HepG2 (cell line): Measurements from ENCODE around the gene B3GNT9. TPM values are rescaled to one million over a fixed set of nuclear protein-coding genes. Genes with fewer than 3 reads are reported as not detected.

Experiments used
- CREM ChIP-seq, 2 experiments: sonication (generic) in 1 of 2; formaldehyde crosslinking in 1 of 2; IDR thresholded peaks; 2 replicates each; pipeline versions ENCODE4 v1.4.0 to v1.6.1; 2016 to 2020; ENCODE audit warnings: antibody characterized with exemption in 1 of 2, mild to moderate bottlenecking in 1 of 2, missing genetic modification reagents in 1 of 2
- ELF1 ChIP-seq: sonication (generic); formaldehyde crosslinking; IDR thresholded peaks from 2 replicates; pipeline ENCODE4 v1.4.0; 2020; ENCODE audit warnings: missing genetic modification reagents
- FOSL1 ChIP-seq: sonication (generic); formaldehyde crosslinking; IDR thresholded peaks from 2 replicates; pipeline ENCODE4 v1.9.0; 2021; ENCODE audit warnings: missing genetic modification reagents, borderline replicate concordance
- GMEB1 ChIP-seq: sonication (generic); formaldehyde crosslinking; IDR thresholded peaks from 2 replicates; pipeline ENCODE4 v1.5.1; 2020; ENCODE audit warnings: missing genetic modification reagents, mild to moderate bottlenecking, borderline replicate concordance
- IRF1 ChIP-seq: sonication (generic); formaldehyde crosslinking; IDR thresholded peaks from 2 replicates; pipeline ENCODE4 v1.4.0; 2020; ENCODE audit warnings: low read depth, mild to moderate bottlenecking, missing genetic modification reagents
- KDM1A ChIP-seq: IDR thresholded peaks from 2 replicates; pipeline ENCODE4 v1.6.1; 2016; ENCODE audit warnings: missing compliant biosample characterization
- MED1 ChIP-seq: sonication (generic); formaldehyde crosslinking; IDR thresholded peaks from 2 replicates; pipeline ENCODE4 v1.4.0; 2020; ENCODE audit warnings: missing genetic modification reagents
- NAIF1 ChIP-seq: sonication (generic); formaldehyde crosslinking; IDR thresholded peaks from 2 replicates; pipeline ENCODE4 v1.5.0; 2020; ENCODE audit warnings: mild to moderate bottlenecking, missing genetic modification reagents, borderline replicate concordance
- POLR2AphosphoS5 ChIP-seq: IDR thresholded peaks from 2 replicates; pipeline ENCODE4 v1.6.1; 2012; ENCODE audit warnings: low read depth, low read length
- ZNF280B ChIP-seq: sonication (generic); formaldehyde crosslinking; IDR thresholded peaks from 2 replicates; pipeline ENCODE4 v1.5.0; 2020; ENCODE audit warnings: missing genetic modification reagents, mild to moderate bottlenecking, borderline replicate concordance
- ZNF30 ChIP-seq: sonication (generic); formaldehyde crosslinking; IDR thresholded peaks from 2 replicates; pipeline ENCODE4 v1.5.0; 2020; ENCODE audit warnings: mild to moderate bottlenecking, missing genetic modification reagents
- ZNF501 ChIP-seq: sonication (generic); formaldehyde crosslinking; IDR thresholded peaks from 2 replicates; pipeline ENCODE4 v1.5.1; 2020; ENCODE audit warnings: mild to moderate bottlenecking, moderate library complexity, missing genetic modification reagents
- ZNF598 ChIP-seq: sonication (generic); formaldehyde crosslinking; IDR thresholded peaks from 2 replicates; pipeline ENCODE4 v1.5.1; 2020; ENCODE audit warnings: mild to moderate bottlenecking, missing genetic modification reagents, borderline replicate concordance
- polyA plus RNA-seq, 8 experiments: library from polyadenylated mRNA; depleted of rRNA in 3 of 8; stranded (reverse) in 7 of 8; unstranded in 1 of 8; fragments of >200 nt; fragmentation: Illumina TruSeq in 4 of 8; extraction: Trizol in 4 of 8; gene quantifications; 2 replicates each; pipeline versions ENCODE4 v1.2.1 to v1.2.3, GENCODE V29; 2011 to 2016; ENCODE audit warnings: low read depth in 4 of 8, missing spikeins in 1 of 8, mixed read lengths in 1 of 8; ENCODE audit not compliant: insufficient read depth in 1 of 8
- total RNA-seq, 5 experiments: library from RNA; depleted of rRNA; stranded (reverse); fragments of >200 nt; fragmentation: Illumina TruSeq; extraction: Trizol; gene quantifications; 2 replicates each; pipeline ENCODE4 v1.2.3, GENCODE V29; 2016; ENCODE audit warnings: low read depth in 1 of 5

B3GNT9 gene
- total and polyA plus RNA-seq, 2 of the 13 experiments (the other 11 are each of a cell fraction or from before 2014, with no cell fraction given) = 1.5 to 3.1 TPM

- TF ChIP-seq ELF1 = peak; percentile 29
- peak; percentile 99 for TF ChIP-seq GMEB1
- peak; percentile 54; the same call in 1 of the 2 replicates for TF ChIP-seq ZNF598 (CRISPR knock-in tag)
- TF ChIP-seq ZNF30 = no peak
- no peak for TF ChIP-seq NAIF1 (CRISPR knock-in tag)
- peak; percentile 43; the same call in 1 of the 2 replicates for TF ChIP-seq ZNF280B (CRISPR knock-in tag)
- no peak for TF ChIP-seq IRF1 (CRISPR knock-in tag)
- TF ChIP-seq KDM1A (CRISPR knock-in tag) = 0 out of 2 replicates have a peak, but pooled peaks have one; percentile 38
- peak; percentile 88 for TF ChIP-seq ZNF501 (CRISPR knock-in tag)
- peak; percentile 34; the same call in 1 of the 2 replicates for TF ChIP-seq POLR2AphosphoS5
- TF ChIP-seq FOSL1 (CRISPR knock-in tag) = no peak
- peak; percentile 54 for TF ChIP-seq CREM (IDR thresholded peaks at IDR 0.05)
- TF ChIP-seq CREM (CRISPR knock-in tag; IDR thresholded peaks at IDR 0.05) = peak; percentile 66; the same call in 1 of the 2 replicates
- TF ChIP-seq MED1 (CRISPR knock-in tag) = 0 out of 2 replicates have a peak, but pooled peaks have one; percentile 63
Measured at GRCh38 chr16:67183627-67184452, 33.0 kb upstream of the B3GNT9 start, which contains the start of gene MATCAP1 (continued).
